IMR-90 (cell line): ENCODE data around the gene PMPCA. TPM values are rescaled to one million over a fixed set of nuclear protein-coding genes. Genes with fewer than 3 reads are reported as not detected.

Experiments used
- ATAC-seq: fragments of 200-7000 bp; cut with Tn5 transposase; 2 replicates; pipeline ENCODE4 v1.9.1; 2020; ENCODE audit warnings: low read depth, mild to moderate bottlenecking, moderate library complexity
- BruUV-seq: library from RNA; stranded (reverse); fragments of 400-500 nt; replicated peaks from 2 replicates; lab custom pipeline; 2021; lab: Mats Ljungman, UMichigan
- CTCF ChIA-PET: fragments of 300-600 bp; formaldehyde crosslinking; extraction: SDS; loops from one replicate; lab custom pipeline; 2021; ENCODE audit warnings: antibody characterized with exemption; lab: Yijun Ruan, JAX
- POLR2A ChIA-PET: fragments of 300-600 bp; sonication (Branson Sonifier 250); formaldehyde crosslinking; loops from one replicate; lab custom pipeline; 2022; ENCODE audit warnings: antibody characterized with exemption; ENCODE audit not compliant: unreplicated experiment; lab: Charles Lee
- DNase-seq: peaks from one replicate; pipeline ENCODE4 v3.0.0; 2013
- H2AFZ ChIP-seq: replicated peaks from 2 replicates; pipeline ENCODE3; 2013; ENCODE audit warnings: low read length, mild to moderate bottlenecking; ENCODE audit not compliant: poor library complexity
- H2AK5ac ChIP-seq: 2 replicates; pipeline ENCODE4 v1.6.1; 2013; ENCODE audit warnings: low read depth, low read length, inconsistent platforms
- H2AK9ac ChIP-seq: replicated peaks from 2 replicates; pipeline ENCODE3; 2013; ENCODE audit warnings: mild to moderate bottlenecking, low read depth, low read length, moderate library complexity; ENCODE audit not compliant: poor library complexity
- H2BK120ac ChIP-seq: 2 replicates; pipeline ENCODE4 v1.6.1; 2013; ENCODE audit warnings: low read depth, low read length, inconsistent platforms
- H2BK15ac ChIP-seq: 3 replicates; pipeline ENCODE4 v1.6.1; 2013; ENCODE audit warnings: low read depth, low read length, inconsistent platforms
- H2BK20ac ChIP-seq: 2 replicates; pipeline ENCODE4 v1.6.1; 2013; ENCODE audit warnings: low read depth, mild to moderate bottlenecking, inconsistent platforms, low read length, moderate library complexity
- H2BK5ac ChIP-seq: 2 replicates; pipeline ENCODE4 v1.6.1; 2013; ENCODE audit warnings: mild to moderate bottlenecking, low read depth, low read length, inconsistent platforms; ENCODE audit not compliant: poor library complexity, severe bottlenecking
- H3K14ac ChIP-seq: replicated peaks from 2 replicates; pipeline ENCODE4 v1.6.1; 2013; ENCODE audit warnings: low read depth, low read length, inconsistent platforms
- H3K18ac ChIP-seq: 2 replicates; pipeline ENCODE4 v1.6.1; 2013; ENCODE audit warnings: low read depth, low read length, control low read depth
- H3K23ac ChIP-seq: 2 replicates; pipeline ENCODE4 v1.6.1; 2013; ENCODE audit warnings: low read depth, low read length, inconsistent platforms
- H3K27ac ChIP-seq: 2 replicates; pipeline ENCODE4 v1.5.1; 2013; ENCODE audit warnings: mild to moderate bottlenecking, control low read depth, low read length; ENCODE audit not compliant: insufficient read depth
- H3K27me3 ChIP-seq: 2 replicates; pipeline ENCODE4 v1.6.1; 2013; ENCODE audit warnings: low read length; ENCODE audit not compliant: control insufficient read depth, insufficient read depth
- H3K36me3 ChIP-seq: 2 replicates; pipeline ENCODE4 v1.6.1; 2013; ENCODE audit warnings: low read length, mixed read lengths; ENCODE audit not compliant: control insufficient read depth, insufficient read depth
- H3K4ac ChIP-seq: 2 replicates; pipeline ENCODE4 v1.6.1; 2013; ENCODE audit warnings: low read depth, low read length, inconsistent platforms
- H3K4me1 ChIP-seq: 2 replicates; pipeline ENCODE4 v1.6.1; 2013; ENCODE audit warnings: low read length, mixed read lengths; ENCODE audit not compliant: control insufficient read depth, insufficient read depth
- H3K4me2 ChIP-seq: 2 replicates; pipeline ENCODE4 v1.6.1; 2013; ENCODE audit warnings: low read depth, mild to moderate bottlenecking, control low read depth, low read length, moderate library complexity
- H3K4me3 ChIP-seq: 2 replicates; pipeline ENCODE4 v1.5.1; 2013; ENCODE audit warnings: low read depth, mild to moderate bottlenecking, control low read depth, low read length, moderate library complexity; ENCODE audit not compliant: insufficient read depth
- H3K56ac ChIP-seq: 2 replicates; pipeline ENCODE4 v1.6.1; 2013; ENCODE audit warnings: low read length, inconsistent platforms; ENCODE audit not compliant: insufficient read depth; ENCODE audit errors: extremely low read depth
- H3K79me1 ChIP-seq, 2 experiments: 2 replicates each; pipeline ENCODE4 v1.6.1; 2013; ENCODE audit warnings: low read length in 2 of 2, inconsistent platforms in 1 of 2, low read depth in 1 of 2
- H3K9ac ChIP-seq: 2 replicates; pipeline ENCODE4 v1.6.1; 2013; ENCODE audit warnings: low read depth, low read length, control low read depth
- H3K9me1 ChIP-seq: 2 replicates; pipeline ENCODE4 v1.6.1; 2013; ENCODE audit warnings: low read length, inconsistent platforms; ENCODE audit not compliant: insufficient read depth
- H3K9me3 ChIP-seq: 2 replicates; pipeline ENCODE4 v1.6.1; 2013; ENCODE audit warnings: low read length; ENCODE audit not compliant: control insufficient read depth, insufficient read depth
- H4K20me1 ChIP-seq: 2 replicates; pipeline ENCODE4 v1.6.1; 2013; ENCODE audit warnings: low read length, inconsistent platforms; ENCODE audit not compliant: insufficient read depth
- H4K5ac ChIP-seq: 2 replicates; pipeline ENCODE4 v1.6.1; 2013; ENCODE audit warnings: mild to moderate bottlenecking, low read depth, low read length, control low read depth
- H4K8ac ChIP-seq, 2 experiments: 2 replicates each; pipeline ENCODE4 v1.6.1; 2013; ENCODE audit warnings: low read depth in 2 of 2, low read length in 2 of 2, control low read depth in 1 of 2, inconsistent platforms in 1 of 2
- H4K91ac ChIP-seq: 2 replicates; pipeline ENCODE4 v1.6.1; 2013; ENCODE audit warnings: low read depth, low read length, inconsistent platforms; ENCODE audit not compliant: insufficient read depth
- MAZ ChIP-seq: IDR thresholded peaks from 2 replicates; pipeline ENCODE4 v1.6.1; 2012; ENCODE audit warnings: low read depth, mild to moderate bottlenecking, low read length, improper control_type of control experiment, moderate library complexity, borderline replicate concordance
- RAD21 ChIP-seq: IDR thresholded peaks from 2 replicates; pipeline ENCODE4 v1.6.1; 2012; ENCODE audit warnings: low read length, improper control_type of control experiment
- SMC3 ChIP-seq: fragments of 150-350 bp; IDR thresholded peaks from 2 replicates; pipeline ENCODE4 v1.6.1; 2016; ENCODE audit warnings: low read depth, mild to moderate bottlenecking, antibody characterized with exemption, low read length, moderate library complexity
- WGBS, 2 experiments: methylation state at CpG; one replicate each; pipeline versions ENCODE4 v1.1.5 to v1.1.7; 2013; ENCODE audit warnings: missing lambda C conversion rate in 2 of 2; ENCODE audit not compliant: insufficient read length in 1 of 2; ENCODE audit errors: extremely low coverage in 2 of 2; 5-methylcytosine and 5-hydroxymethylcytosine counted together
- dilution Hi-C: fragments of 300-500 bp; cut with HindIII; formaldehyde crosslinking; loops from one replicate; pipeline ENCODE4 v1.14.3; 2018; ENCODE audit warnings: low sequenced_read_pairs; ENCODE audit not compliant: unreplicated experiment
- in situ Hi-C: fragments of 300-500 bp; cut with MboI; formaldehyde crosslinking; loops from 3 replicates; pipeline ENCODE4 v1.14.3; 2019; ENCODE audit warnings: low sequenced_read_pairs, inconsistent platforms, mixed read lengths
- intact Hi-C: fragments of 100-400 bp; cut with micrococcal nuclease; formaldehyde crosslinking; loops from 2 replicates; pipeline ENCODE4 v1.10.0; 2022
- polyA plus RNA-seq, 3 experiments: library from polyadenylated mRNA; depleted of rRNA; stranded (reverse); fragments of >200 nt; gene quantifications; 2 replicates each; pipeline ENCODE4 v1.2.3, GENCODE V29; 2012; ENCODE audit warnings: low replicate concordance in 1 of 3
- total RNA-seq: library from RNA; depleted of rRNA; stranded (reverse); fragments of >200 nt; gene quantifications from 2 replicates; pipeline ENCODE4 v1.2.3, GENCODE V29; 2012

PMPCA gene
- total and polyA plus RNA-seq, 2 of the 4 experiments (the other 2 are of a cell fraction), result 62.6 to 95.8 TPM

DNA sequence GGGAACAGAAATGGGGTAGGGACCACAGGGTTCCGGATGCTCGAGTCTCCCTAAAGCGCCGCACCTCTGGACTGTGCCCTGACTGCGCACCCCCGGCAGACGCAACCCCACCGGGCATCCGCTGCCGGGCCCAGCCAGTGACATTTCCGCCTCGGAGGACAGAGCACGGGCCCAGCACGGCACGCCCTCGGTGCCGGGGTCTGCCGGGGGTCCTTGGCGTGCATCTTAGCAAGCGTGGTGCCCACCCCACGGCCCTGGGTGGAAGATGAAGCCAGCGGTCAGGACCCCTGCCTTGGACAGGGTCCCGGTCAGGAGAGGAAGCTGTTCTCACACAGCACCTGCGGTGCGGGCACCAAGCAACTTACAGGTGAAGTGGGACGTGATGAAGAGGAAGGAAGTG, 22.1 kb downstream of the PMPCA start:
- 100% methylated on average over 6 of the region's 26 CpGs; no CpG with 5 or more reads in 1 of the 2 experiments for WGBS, 2 experiments
- Histone ChIP-seq H2BK5ac (no peak overlapping the region), H2AK5ac (no peak overlapping the region), H4K8ac (no peak overlapping the region), H3K18ac (no peak overlapping the region), H2BK20ac (no peak overlapping the region), H3K9ac (no peak overlapping the region), H2AFZ (no peak overlapping the region), H3K27ac (no peak overlapping the region), H3K4me3 (no peak overlapping the region), H4K20me1 (peaks cover 45% of the 10 kb centered on the region), H2BK15ac (no peak overlapping the region), H3K79me1 (peaks cover 6 to 50% of the 10 kb centered on the region in 2 experiments), H4K5ac (no peak overlapping the region), H3K14ac (no peak overlapping the region), H3K9me3 (no peaks in the 10 kb centered on the region), H3K27me3 (no peaks in the 10 kb centered on the region), H3K23ac (no peak overlapping the region), H3K36me3 (peaks cover 45% of the 10 kb centered on the region), H4K91ac (no peak overlapping the region), H3K4me1 (peaks cover 2% of the 10 kb centered on the region; the same call in 1 of the 2 replicates), H3K56ac (no peak overlapping the region), H3K4me2 (no peak overlapping the region), H3K4ac (no peak overlapping the region), H2BK120ac (no peak overlapping the region), H2AK9ac (no peak overlapping the region), H3K9me1 (peaks cover 5% of the 10 kb centered on the region; the same call in 1 of the 2 replicates)
- DNase-seq (no peak), ATAC-seq (no peak)
- ChIA-PET POLR2A (no interaction called here), CTCF (no interaction called here)
- TF ChIP-seq MAZ (no peak), RAD21 (no peak), SMC3 (no peak)
- dilution Hi-C loops (no loop called here), intact Hi-C loops (no loop called here), in situ Hi-C loops (no loop called here)
- no TSS peak for BruUV-seq
